ENCODE data around the gene PIH1D2.
"Not testable (repeated sequence)": the region's sequence is repeated elsewhere in the genome, so short reads cannot be mapped to it uniquely, and the experiment has no call there.

Gene PIH1D2

GRCh38 chr11:112051768-112052167 is 22.0 kb downstream of the PIH1D2 start:
- DNase-seq, result no peak

- no peak for DNase-seq
Observed at GRCh38 chr11:112050721-112051120, 23.1 kb downstream of the PIH1D2 start.

GRCh38 chr11:112049777-112050176 is 24.0 kb downstream of the PIH1D2 start:
- no peak for DNase-seq

GRCh38 chr11:112048256-112048655 is 25.6 kb downstream of the PIH1D2 start:
- not testable (repeated sequence) for DNase-seq

- DNase-seq, result not testable (repeated sequence)
Observed at GRCh38 chr11:112046647-112047046, 27.2 kb downstream of the PIH1D2 start.

- no peak for DNase-seq
Observed at GRCh38 chr11:112044961-112045360, 28.9 kb downstream of the PIH1D2 start.

- no peak for DNase-seq
Observed at GRCh38 chr11:112042961-112043304, 30.9 kb downstream of the PIH1D2 start.

- DNase-seq, result no peak
Observed at GRCh38 chr11:112042161-112042960, 31.5 kb downstream of the PIH1D2 start.

- DNase-seq, result no peak
Observed at GRCh38 chr11:112037527-112037926, 36.3 kb downstream of the PIH1D2 start.

GRCh38 chr11:112033902-112034301 is 39.9 kb downstream of the PIH1D2 start:
- DNase-seq, result no peak

- DNase-seq, result no peak
Observed at GRCh38 chr11:112029460-112029859, 44.4 kb downstream of the PIH1D2 start.

- DNase-seq, result not testable (repeated sequence)
Observed at GRCh38 chr11:112026784-112027410, 46.9 kb downstream of the PIH1D2 start.

- no peak for DNase-seq
Observed at GRCh38 chr11:112025707-112026106, 48.1 kb downstream of the PIH1D2 start.

- peak; percentile 87 for DNase-seq
Observed at GRCh38 chr11:112024773-112025678, 48.8 kb downstream of the PIH1D2 start, which contains the start of gene DLAT. Gene DLAT, plus strand, starts transcription at chr11:112025408. Its CDS starts 65 bp downstream, at chr11:112025473.

GRCh38 chr11:112024178-112024772 is 49.5 kb downstream of the PIH1D2 start:
- no peak for DNase-seq

GRCh38 chr11:112023104-112023503 is 50.7 kb downstream of the PIH1D2 start:
- DNase-seq, result no peak

- DNase-seq, result no peak
Observed at GRCh38 chr11:112019066-112019465, 54.8 kb downstream of the PIH1D2 start.
